ENCODE results near the gene CACNG4. TPM values are rescaled to one million over a fixed set of nuclear protein-coding genes. Genes with fewer than 3 reads are reported as not detected.

Gene CACNG4
- total RNA-seq, 6 donors from 2014 or later = 2.1 to 27.8 (median 8.0) TPM

DNA sequence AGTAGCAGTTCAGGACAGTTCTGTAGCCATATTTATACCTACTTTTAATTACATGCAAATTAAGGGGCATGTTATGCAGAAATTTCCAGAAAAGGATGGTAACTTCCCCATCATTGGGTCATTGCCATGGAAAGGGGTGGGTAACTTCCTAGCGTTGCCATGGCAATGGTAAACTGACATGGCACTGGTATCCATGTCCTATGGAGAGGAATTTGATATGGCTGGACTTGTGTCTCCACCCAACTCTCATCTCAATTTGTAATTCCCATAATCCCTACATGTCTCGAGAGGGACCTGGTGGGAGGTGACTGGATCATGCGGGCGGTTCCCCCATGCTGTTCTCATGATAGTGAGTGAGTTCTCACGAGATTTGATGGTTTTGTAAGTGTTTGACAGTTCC is 35.6 kb upstream of the CACNG4 start:
- Histone ChIP-seq H3K4me3 (no peak overlapping the region), H3K27me3 (no peaks in the 10 kb centered on the region), H3K27ac (no peak overlapping the region), H3K4me1 (no peaks in the 10 kb centered on the region), H3K36me3 (no peaks in the 10 kb centered on the region), H3K9me3 (no peaks in the 10 kb centered on the region)
- WGBS, 2 donors = 84 to 89% methylated on average over 5 of the region's 5 CpGs
- ATAC-seq (ENCODE audit: low FRiP score in 2 of 2) (no peak), DNase-seq (no peak)
- TF ChIP-seq POLR2A (IDR thresholded peaks at IDR 0.05) (no peak), POLR2AphosphoS5 (IDR thresholded peaks at IDR 0.05) (no peak), EP300 (IDR thresholded peaks at IDR 0.05) (no peak)
- TF ChIP-seq, protein P1, sequence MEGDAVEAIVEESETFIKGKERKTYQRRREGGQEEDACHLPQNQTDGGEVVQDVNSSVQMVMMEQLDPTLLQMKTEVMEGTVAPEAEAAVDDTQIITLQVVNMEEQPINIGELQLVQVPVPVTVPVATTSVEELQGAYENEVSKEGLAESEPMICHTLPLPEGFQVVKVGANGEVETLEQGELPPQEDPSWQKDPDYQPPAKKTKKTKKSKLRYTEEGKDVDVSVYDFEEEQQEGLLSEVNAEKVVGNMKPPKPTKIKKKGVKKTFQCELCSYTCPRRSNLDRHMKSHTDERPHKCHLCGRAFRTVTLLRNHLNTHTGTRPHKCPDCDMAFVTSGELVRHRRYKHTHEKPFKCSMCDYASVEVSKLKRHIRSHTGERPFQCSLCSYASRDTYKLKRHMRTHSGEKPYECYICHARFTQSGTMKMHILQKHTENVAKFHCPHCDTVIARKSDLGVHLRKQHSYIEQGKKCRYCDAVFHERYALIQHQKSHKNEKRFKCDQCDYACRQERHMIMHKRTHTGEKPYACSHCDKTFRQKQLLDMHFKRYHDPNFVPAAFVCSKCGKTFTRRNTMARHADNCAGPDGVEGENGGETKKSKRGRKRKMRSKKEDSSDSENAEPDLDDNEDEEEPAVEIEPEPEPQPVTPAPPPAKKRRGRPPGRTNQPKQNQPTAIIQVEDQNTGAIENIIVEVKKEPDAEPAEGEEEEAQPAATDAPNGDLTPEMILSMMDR (IDR thresholded peaks at IDR 0.05) = no peak

DNA sequence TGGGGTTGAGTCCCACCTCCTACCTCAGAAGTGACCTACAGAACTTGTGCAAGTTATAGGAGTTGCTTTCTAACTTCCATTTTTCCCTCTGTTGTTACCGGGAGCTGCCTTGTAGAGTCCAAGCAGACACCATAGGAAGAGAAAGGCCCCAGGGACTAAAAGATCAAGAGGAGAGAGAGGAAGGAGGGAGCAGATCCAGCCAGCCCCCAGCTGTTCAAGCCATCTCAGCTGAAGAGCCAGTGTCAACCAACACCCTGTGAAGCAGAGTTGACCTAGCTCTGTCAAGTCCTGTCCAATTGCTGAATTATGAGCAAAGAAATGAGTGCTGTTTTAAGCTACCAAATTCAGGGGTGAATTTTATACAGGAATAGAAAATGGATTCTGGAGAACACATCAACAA is 34.9 kb upstream of the CACNG4 start:
- WGBS, 2 donors = 38 to 83% methylated on average over 1 of the region's 1 CpG
- TF ChIP-seq, protein P1 (IDR thresholded peaks at IDR 0.05) = no peak
- TF ChIP-seq POLR2A (IDR thresholded peaks at IDR 0.05) = no peak
- no peak for TF ChIP-seq EP300 (IDR thresholded peaks at IDR 0.05)
- no peak for TF ChIP-seq POLR2AphosphoS5 (IDR thresholded peaks at IDR 0.05)
- no peak overlapping the region for H3K4me3 ChIP-seq
- no peak for ATAC-seq (ENCODE audit: low FRiP score in 2 of 2)
- H3K9me3 ChIP-seq = no peaks in the 10 kb centered on the region
- H3K36me3 ChIP-seq = no peaks in the 10 kb centered on the region
- no peaks in the 10 kb centered on the region for H3K4me1 ChIP-seq
- no peak for DNase-seq
- H3K27me3 ChIP-seq = no peaks in the 10 kb centered on the region
- no peak overlapping the region for H3K27ac ChIP-seq

DNA sequence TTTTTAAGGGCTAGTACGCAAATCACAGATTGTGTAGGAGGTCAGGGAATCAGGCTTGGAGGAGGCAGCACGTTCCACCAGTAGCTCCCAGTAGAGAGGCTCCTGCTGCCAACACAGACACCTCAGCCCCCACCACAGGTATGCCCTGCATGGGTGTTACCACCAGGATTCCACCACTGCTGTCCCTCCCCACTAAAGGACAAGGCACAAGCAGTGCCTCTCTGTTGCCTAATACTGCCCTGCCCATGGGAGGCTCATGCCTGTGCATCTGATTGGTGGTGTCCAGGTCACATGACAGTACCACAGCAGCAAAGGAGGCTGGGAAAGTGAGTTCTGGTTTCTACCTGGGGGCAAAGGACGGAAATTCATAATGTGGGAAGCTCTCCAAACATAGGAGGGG is 33.6 kb upstream of the CACNG4 start:
- peak in 1 of 2 donors; percentile 26 for ATAC-seq (ENCODE audit: low FRiP score in 2 of 2)
- Histone ChIP-seq H3K36me3 (no peaks in the 10 kb centered on the region), H3K4me3 (no peak overlapping the region), H3K27ac (no peak overlapping the region), H3K27me3 (no peaks in the 10 kb centered on the region), H3K9me3 (no peaks in the 10 kb centered on the region), H3K4me1 (no peaks in the 10 kb centered on the region)
- TF ChIP-seq POLR2AphosphoS5 (IDR thresholded peaks at IDR 0.05) (no peak), EP300 (IDR thresholded peaks at IDR 0.05) (no peak), POLR2A (IDR thresholded peaks at IDR 0.05) (no peak)
- TF ChIP-seq, protein P1 (IDR thresholded peaks at IDR 0.05) = no peak
- 59 to 74% methylated on average over 3 of the region's 3 CpGs for WGBS, 2 donors
- DNase-seq = no peak

DNA sequence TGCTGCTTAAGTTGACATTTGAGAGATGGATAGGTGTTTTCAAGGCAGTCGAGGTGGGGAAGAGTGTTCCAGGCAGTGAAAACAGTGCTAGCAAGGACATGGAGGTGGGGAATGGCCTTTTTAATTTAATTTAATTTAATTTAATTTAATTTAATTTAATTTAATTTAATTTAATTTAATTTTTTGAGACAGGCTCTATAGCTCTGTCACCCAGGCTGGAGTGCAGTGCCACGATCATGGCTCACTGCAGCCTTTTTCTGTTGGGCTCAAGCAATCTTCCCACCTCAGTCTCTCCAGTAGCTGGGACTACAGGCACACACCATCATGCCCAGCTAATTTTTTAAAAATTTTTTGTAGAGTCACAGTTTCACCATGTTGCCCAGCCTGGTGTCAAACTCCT is 32.2 kb upstream of the CACNG4 start:
- ATAC-seq (ENCODE audit: low FRiP score in 2 of 2) = no peak
- Histone ChIP-seq H3K9me3 (no peaks in the 10 kb centered on the region), H3K36me3 (no peaks in the 10 kb centered on the region), H3K4me1 (no peaks in the 10 kb centered on the region), H3K27ac (no peak overlapping the region), H3K4me3 (no peak overlapping the region), H3K27me3 (no peaks in the 10 kb centered on the region)
- WGBS, 2 donors = 48 to 68% methylated on average over 2 of the region's 2 CpGs
- DNase-seq = no peak
- TF ChIP-seq, protein P1 (IDR thresholded peaks at IDR 0.05) = no peak
- TF ChIP-seq POLR2A (IDR thresholded peaks at IDR 0.05) (no peak), POLR2AphosphoS5 (IDR thresholded peaks at IDR 0.05) (no peak), EP300 (IDR thresholded peaks at IDR 0.05) (no peak)

DNA sequence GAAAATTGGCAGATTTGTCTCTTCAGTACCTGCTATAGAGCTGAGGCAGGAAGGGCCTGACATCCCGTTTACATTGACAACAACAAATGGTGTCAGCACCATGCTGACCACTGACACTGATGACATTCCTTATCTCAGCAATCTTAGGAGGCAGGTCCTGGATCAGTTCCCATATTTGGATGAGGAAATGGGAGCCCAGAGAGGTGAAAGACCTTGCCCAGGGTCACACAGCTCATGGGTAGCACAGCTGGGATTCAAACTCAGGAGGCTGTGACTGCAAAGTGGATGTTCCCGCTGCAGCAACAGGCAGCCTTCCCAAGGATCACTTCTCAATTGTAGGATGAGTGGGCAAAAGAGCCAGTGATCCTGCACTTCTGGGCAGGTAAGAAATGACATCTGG is 30.5 kb upstream of the CACNG4 start:
- no peak for DNase-seq
- WGBS, 2 donors = 67 to 72% methylated on average over 1 to 2 of the region's 2 CpGs
- Histone ChIP-seq H3K4me3 (no peak overlapping the region), H3K36me3 (no peaks in the 10 kb centered on the region), H3K9me3 (no peaks in the 10 kb centered on the region), H3K4me1 (no peaks in the 10 kb centered on the region), H3K27ac (no peak overlapping the region), H3K27me3 (no peaks in the 10 kb centered on the region)
- TF ChIP-seq EP300 (IDR thresholded peaks at IDR 0.05) (no peak), POLR2AphosphoS5 (IDR thresholded peaks at IDR 0.05) (no peak), POLR2A (IDR thresholded peaks at IDR 0.05) (no peak)
- TF ChIP-seq, protein P1 (IDR thresholded peaks at IDR 0.05) = no peak
- ATAC-seq (ENCODE audit: low FRiP score in 2 of 2) = no peak

Measured in upper lobe of left lung (tissue), 6 donors.